Measurements from ENCODE around the gene NOP56.

GRCh38 chr20:2698186-2698817 is 45.9 kb downstream of the NOP56 start:
- TF ChIP-seq CTCF (optimal IDR thresholded peaks at IDR 0.05 in 1 of 3, IDR thresholded peaks at IDR 0.05 in 1 of 3, conservative IDR thresholded peaks at IDR 0.05 in 1 of 3; ENCODE audit: extremely low read depth in 1 of 3, insufficient read depth in 2 of 3, low read length in 3 of 3) (no peak), EZH2 (IDR thresholded peaks at IDR 0.05; ENCODE audit: low read length) (no peak)
